ENCODE results near the gene ABCB8.
A peak's percentile ranks its signal among the peaks of the same experiment; 100 is the strongest.

- TF ChIP-seq CTCF (conservative IDR thresholded peaks at IDR 0.05; ENCODE audit: low read length) (peak; percentile 22; the same call in 1 of the 2 replicates), EZH2phosphoT487 (IDR thresholded peaks at IDR 0.05; ENCODE audit: borderline replicate concordance) (no peak)
Measured at GRCh38 chr7:151056283-151056665, 28.0 kb downstream of the ABCB8 start.
